ENCODE measurements around the gene FCGR3A.

Gene FCGR3A

GRCh38 chr1:161498646-161499045, 51.0 kb downstream of the FCGR3A start:
- DNase-seq (ENCODE audit: low read depth) = no peak
- no peak for TF ChIP-seq CTCF (IDR thresholded peaks at IDR 0.05; ENCODE audit: control insufficient read depth, extremely low read depth, insufficient read depth)
- H3K4me3 ChIP-seq (ENCODE audit: low read depth, low read length) = no peak overlapping the region

- no peak for DNase-seq (ENCODE audit: low read depth)
- H3K4me3 ChIP-seq (ENCODE audit: low read depth, low read length) = no peak overlapping the region
- no peak for TF ChIP-seq CTCF (IDR thresholded peaks at IDR 0.05; ENCODE audit: control insufficient read depth, extremely low read depth, insufficient read depth)
Observed at GRCh38 chr1:161497961-161498360, 51.7 kb downstream of the FCGR3A start.

GRCh38 chr1:161495490-161495889, 54.1 kb downstream of the FCGR3A start:
- TF ChIP-seq CTCF (IDR thresholded peaks at IDR 0.05; ENCODE audit: control insufficient read depth, extremely low read depth, insufficient read depth) = no peak
- DNase-seq (ENCODE audit: low read depth) = no peak
- no peak overlapping the region for H3K4me3 ChIP-seq (ENCODE audit: low read depth, low read length)

GRCh38 chr1:161494091-161494735, 55.4 kb downstream of the FCGR3A start:
- H3K4me3 ChIP-seq (ENCODE audit: low read depth, low read length) = no peak overlapping the region
- no peak for TF ChIP-seq CTCF (IDR thresholded peaks at IDR 0.05; ENCODE audit: control insufficient read depth, extremely low read depth, insufficient read depth)
- DNase-seq (ENCODE audit: low read depth) = no peak

GRCh38 chr1:161492827-161493226, 56.8 kb downstream of the FCGR3A start:
- no peak overlapping the region for H3K4me3 ChIP-seq (ENCODE audit: low read depth, low read length)
- no peak for DNase-seq (ENCODE audit: low read depth)
- no peak for TF ChIP-seq CTCF (IDR thresholded peaks at IDR 0.05; ENCODE audit: control insufficient read depth, extremely low read depth, insufficient read depth)
